Glomerular visceral epithelial cell (primary cell): ENCODE measurements around the gene RFC5.
"Not testable (repeated sequence)": the region's sequence is repeated elsewhere in the genome, so short reads cannot be mapped to it uniquely, and the experiment has no call there.

ENCODE experiments used
- DNase-seq: peaks from one replicate; pipeline ENCODE4 v3.0.0-alpha.2; 2016; ENCODE audit errors: extremely low spot score

The RFC5 gene

DNA sequence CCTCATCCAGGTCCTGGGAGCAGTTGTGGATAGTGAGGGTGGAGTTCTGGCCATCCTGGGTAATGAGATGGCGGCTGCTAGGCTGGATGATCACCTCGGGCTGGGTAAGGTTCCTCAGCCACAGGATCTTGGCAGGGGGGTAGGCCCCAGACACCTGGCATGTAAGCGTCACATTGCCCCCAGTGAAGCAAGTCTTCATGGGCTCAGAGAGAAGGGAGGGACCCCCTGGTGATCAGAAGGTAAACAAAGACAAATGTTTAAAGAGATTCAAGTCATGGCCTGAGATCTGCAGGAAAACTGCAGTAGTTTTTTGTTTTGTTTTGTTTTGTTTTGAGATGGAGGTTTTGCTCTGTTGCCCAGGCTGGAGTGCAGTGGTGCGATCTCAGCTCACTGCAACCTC is 57.3 kb downstream of the RFC5 start:
- no peak for DNase-seq

DNA sequence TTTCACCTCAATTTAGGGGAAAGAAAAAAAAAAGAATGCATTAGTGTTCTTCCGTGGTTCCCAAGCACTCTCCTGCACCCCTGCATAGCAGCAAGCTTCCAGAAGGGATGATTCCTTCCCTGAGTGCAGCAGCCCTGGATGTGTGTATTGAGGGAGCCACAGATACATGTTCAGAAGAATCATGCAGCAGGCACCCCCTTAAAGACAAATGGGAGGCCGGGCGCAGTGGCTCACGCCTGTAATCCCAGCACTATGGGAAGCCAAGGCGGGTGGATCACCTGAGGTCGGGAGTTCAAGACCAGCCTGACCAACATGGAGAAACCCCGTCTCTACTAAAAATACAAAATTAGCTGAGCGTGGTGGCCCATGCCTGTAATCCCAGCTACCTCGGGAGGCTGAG is 65.0 kb downstream of the RFC5 start:
- not testable (repeated sequence) for DNase-seq
